ENCODE results near the gene SPECC1L. TPM values are rescaled to one million over a fixed set of nuclear protein-coding genes. Genes with fewer than 3 reads are reported as not detected.
A peak's percentile ranks its signal among the peaks of the same experiment; 100 is the strongest.

The SPECC1L gene
- total RNA-seq, 2 donors from 2014 or later, result 33.6 to 39.1 TPM

DNA sequence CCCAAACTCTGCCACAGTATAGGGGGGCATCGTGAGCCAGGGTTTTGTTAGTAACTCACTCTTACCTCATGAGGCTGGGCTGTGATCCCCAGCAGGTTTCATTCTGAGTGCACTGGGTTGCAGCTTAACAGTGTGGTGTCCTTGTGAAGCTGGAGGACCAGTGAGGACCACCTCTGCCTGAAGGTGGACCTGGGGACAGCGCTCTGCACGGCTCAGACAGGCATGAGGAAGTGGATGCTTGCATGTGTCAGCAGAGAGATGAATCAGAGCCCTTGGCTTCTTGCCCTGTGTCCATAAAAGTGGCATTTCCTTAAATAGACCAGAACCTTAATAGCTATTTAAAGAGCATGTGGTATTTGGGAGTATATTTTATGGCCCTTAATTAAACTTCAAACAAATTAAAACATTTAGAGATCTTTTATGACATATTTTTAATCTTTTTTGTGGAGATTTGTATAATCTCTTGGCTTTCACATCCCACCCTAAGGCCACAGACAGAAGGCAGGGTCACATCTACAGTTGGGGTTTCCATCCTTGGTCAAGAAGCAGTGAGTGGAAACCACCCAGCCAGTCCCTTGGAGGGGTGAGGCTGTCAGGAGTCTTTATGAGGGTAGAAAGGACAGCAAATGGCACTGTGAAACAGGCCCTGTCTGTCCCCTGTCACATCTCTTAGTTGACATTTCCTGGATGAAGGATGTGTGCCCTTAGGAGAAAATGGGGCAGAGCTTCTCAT lies 132.0 kb downstream of the SPECC1L start:
- Histone ChIP-seq H3K27ac (peak overlapping the region; percentile 83 to 96), H3K9me3 (no peaks in the 10 kb centered on the region), H3K27me3 (no peaks in the 10 kb centered on the region), H3K4me1 (peaks cover 0 to 82% of the 10 kb centered on the region in 2 donors), H3K4me3 (peak overlapping the region; percentile 18 to 40), H3K36me3 (peaks cover 11% of the 10 kb centered on the region)
- DNase-seq (ENCODE audit: low spot score), result peak; percentile 91
- TF ChIP-seq, protein P1, sequence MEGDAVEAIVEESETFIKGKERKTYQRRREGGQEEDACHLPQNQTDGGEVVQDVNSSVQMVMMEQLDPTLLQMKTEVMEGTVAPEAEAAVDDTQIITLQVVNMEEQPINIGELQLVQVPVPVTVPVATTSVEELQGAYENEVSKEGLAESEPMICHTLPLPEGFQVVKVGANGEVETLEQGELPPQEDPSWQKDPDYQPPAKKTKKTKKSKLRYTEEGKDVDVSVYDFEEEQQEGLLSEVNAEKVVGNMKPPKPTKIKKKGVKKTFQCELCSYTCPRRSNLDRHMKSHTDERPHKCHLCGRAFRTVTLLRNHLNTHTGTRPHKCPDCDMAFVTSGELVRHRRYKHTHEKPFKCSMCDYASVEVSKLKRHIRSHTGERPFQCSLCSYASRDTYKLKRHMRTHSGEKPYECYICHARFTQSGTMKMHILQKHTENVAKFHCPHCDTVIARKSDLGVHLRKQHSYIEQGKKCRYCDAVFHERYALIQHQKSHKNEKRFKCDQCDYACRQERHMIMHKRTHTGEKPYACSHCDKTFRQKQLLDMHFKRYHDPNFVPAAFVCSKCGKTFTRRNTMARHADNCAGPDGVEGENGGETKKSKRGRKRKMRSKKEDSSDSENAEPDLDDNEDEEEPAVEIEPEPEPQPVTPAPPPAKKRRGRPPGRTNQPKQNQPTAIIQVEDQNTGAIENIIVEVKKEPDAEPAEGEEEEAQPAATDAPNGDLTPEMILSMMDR (IDR thresholded peaks at IDR 0.05), result no peak

DNA sequence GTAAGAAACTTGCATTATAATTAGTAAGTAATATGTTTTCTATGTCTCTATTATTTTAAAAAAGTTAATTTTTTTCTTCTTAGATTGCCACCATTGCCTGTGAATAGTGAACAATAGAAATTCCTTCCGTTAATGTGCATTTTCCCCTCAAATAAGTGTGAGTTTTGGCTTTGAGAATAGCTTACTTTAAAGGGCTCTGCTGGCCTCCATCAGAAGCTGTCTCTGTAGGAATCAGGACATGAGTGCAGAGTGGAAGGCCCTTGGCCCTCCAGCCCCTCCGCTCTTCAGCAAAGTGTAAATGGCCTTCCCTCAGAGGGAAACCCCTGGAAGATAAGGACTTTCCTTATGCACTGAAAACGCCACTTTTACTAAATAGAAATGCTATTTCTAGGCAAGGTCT lies 132.7 kb downstream of the SPECC1L start:
- H3K4me1 ChIP-seq, result peaks cover 0 to 83% of the 10 kb centered on the region in 2 donors
- no peak for DNase-seq (ENCODE audit: low spot score)
- H3K27me3 ChIP-seq, result no peaks in the 10 kb centered on the region
- H3K27ac ChIP-seq, result peak overlapping the region; percentile 83 to 96
- H3K36me3 ChIP-seq, result peaks cover 9% of the 10 kb centered on the region
- no peaks in the 10 kb centered on the region for H3K9me3 ChIP-seq
- TF ChIP-seq, protein P1 (IDR thresholded peaks at IDR 0.05), result no peak
- H3K4me3 ChIP-seq, result no peak overlapping the region

DNA sequence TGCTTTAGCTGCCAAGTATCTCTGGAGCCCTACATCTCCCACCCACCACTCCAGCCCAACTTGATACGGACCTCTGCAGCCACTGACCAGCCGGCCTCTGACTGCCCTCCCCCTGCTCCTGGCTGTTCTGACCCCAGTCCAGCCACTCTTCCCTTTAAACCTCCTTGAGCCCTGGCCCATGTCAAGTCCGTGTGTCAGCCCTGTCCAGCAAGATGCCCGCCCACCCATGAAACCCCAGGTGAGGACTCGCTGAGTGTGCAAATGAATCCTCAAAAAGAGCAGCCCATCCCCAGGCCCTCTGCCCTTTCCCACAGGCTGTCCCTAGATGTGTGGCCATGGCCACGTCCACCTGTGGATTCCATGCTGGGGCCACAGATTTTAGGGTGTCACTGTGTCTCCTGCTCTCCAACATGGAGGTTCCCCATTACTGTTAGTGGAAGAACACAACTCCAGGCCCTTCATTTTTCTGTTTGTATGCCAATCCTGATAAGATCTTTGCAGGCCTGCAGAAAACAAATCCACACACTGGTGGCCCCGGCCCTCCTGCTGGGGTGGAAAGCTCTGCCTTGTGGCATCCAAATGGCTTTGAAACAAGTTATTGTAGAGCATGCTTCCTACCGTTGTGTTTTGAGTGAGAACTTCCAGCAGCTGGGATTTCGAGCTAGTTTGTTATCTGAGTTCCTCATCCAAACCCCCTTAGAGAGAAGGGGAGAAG lies 134.1 kb downstream of the SPECC1L start:
- H3K36me3 ChIP-seq, result no peaks in the 10 kb centered on the region
- H3K4me1 ChIP-seq, result peaks cover 0 to 89% of the 10 kb centered on the region in 2 donors
- no peaks in the 10 kb centered on the region for H3K27me3 ChIP-seq
- DNase-seq (ENCODE audit: low spot score), result no peak
- no peaks in the 10 kb centered on the region for H3K9me3 ChIP-seq
- no peak overlapping the region for H3K4me3 ChIP-seq
- H3K27ac ChIP-seq, result peak overlapping the region; percentile 83 to 96
- TF ChIP-seq, protein P1 (IDR thresholded peaks at IDR 0.05), result no peak

DNA sequence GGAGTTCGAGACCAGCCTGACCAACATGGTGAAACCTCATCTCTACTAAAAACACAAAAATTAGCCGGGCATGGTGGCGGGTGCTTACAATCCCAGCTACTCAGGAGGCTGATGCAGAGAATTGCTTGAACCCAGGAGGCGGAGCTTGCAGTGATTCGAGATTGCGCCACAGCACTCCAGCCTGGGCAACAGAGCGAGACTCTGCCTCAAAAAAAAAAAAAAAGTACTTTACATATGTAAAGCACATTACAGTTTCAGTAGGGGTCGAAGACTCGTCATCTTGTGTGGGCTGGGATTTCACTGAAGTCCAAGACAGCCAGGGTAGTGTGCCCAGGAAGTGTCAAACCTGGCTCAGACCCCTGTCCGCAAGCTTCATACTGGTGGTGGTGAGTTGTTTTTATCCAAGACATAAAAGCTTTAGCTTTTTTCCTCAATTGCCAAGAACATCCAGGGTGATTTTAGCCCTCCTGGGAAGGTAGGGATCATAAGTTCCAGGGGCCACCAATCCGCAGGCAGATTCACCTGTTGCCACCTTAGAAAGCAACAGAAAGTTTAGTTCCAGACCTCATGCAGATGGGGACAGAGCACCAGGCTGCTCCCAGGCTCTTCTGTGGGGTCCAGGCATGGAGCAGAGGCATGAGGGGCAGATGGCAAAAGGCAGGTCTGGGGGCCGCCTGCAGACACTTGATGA lies 135.1 kb downstream of the SPECC1L start:
- H3K4me3 ChIP-seq, result no peak overlapping the region
- no peak for DNase-seq (ENCODE audit: low spot score)
- TF ChIP-seq, protein P1 (IDR thresholded peaks at IDR 0.05), result no peak
- peak overlapping the region in 1 of 2 donors; percentile 96 for H3K27ac ChIP-seq
- H3K9me3 ChIP-seq, result no peaks in the 10 kb centered on the region
- H3K4me1 ChIP-seq, result peaks cover 0 to 80% of the 10 kb centered on the region in 2 donors
- no peaks in the 10 kb centered on the region for H3K27me3 ChIP-seq
- H3K36me3 ChIP-seq, result no peaks in the 10 kb centered on the region

DNA sequence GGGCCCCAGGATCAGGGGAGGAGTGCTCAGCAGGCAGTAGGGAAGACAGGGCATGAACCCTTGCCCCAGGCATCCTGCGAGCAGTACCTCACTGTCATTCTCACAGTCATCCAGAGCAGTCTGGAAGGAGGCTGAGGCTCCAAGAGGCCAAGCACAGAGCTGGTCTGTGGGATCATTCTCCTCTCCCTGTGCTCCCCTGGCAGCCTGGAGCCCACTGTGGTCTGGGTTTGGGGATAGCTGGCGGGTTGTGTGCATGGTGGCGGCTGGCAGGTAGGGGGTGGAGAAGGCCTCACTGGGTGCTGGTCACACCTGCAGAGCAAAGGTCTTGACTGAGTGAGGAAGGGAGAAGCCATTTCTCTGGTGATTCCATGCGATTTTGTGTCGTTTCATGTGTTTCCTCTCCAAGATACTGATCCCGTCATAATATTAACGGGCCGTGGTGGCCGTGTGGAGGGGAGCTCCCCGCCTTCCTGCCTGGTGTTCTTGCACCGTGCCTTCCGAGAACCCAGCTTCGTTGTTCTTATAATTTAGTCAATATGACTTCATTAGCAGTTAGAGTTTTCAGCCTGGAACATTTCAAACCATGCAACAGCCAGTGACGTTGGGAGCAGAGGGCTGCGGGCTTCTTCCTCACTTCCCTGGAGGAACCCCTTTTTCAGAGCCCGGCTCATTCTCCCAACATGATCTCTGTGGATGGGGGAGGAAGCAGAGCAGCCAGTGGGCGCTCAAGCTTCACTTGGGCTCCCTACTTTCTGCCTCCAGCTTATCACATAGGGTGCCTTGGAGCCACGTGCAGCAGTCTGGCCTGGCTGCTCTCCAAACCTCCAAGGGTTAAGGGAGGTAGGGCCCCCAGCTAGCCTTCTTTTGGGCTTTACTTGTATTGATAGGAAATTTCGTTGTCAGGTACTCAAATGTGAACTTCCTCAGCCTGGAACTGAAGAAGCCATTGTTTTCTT lies 136.0 kb downstream of the SPECC1L start:
- Histone ChIP-seq H3K9me3 (no peaks in the 10 kb centered on the region), H3K4me3 (no peak overlapping the region), H3K27ac (peak overlapping the region in 1 of 2 donors; percentile 36), H3K36me3 (peaks cover 4% of the 10 kb centered on the region), H3K4me1 (peaks cover 0 to 72% of the 10 kb centered on the region in 2 donors), H3K27me3 (no peaks in the 10 kb centered on the region)
- TF ChIP-seq, protein P1 (IDR thresholded peaks at IDR 0.05), result no peak
- DNase-seq (ENCODE audit: low spot score), result no peak

All from right atrium auricular region (tissue), 2 donors.